ENCODE results near the gene PSMC5.
"Not testable (repeated sequence)": the region's sequence is repeated elsewhere in the genome, so short reads cannot be mapped to it uniquely, and the experiment has no call there.

The PSMC5 gene

DNA sequence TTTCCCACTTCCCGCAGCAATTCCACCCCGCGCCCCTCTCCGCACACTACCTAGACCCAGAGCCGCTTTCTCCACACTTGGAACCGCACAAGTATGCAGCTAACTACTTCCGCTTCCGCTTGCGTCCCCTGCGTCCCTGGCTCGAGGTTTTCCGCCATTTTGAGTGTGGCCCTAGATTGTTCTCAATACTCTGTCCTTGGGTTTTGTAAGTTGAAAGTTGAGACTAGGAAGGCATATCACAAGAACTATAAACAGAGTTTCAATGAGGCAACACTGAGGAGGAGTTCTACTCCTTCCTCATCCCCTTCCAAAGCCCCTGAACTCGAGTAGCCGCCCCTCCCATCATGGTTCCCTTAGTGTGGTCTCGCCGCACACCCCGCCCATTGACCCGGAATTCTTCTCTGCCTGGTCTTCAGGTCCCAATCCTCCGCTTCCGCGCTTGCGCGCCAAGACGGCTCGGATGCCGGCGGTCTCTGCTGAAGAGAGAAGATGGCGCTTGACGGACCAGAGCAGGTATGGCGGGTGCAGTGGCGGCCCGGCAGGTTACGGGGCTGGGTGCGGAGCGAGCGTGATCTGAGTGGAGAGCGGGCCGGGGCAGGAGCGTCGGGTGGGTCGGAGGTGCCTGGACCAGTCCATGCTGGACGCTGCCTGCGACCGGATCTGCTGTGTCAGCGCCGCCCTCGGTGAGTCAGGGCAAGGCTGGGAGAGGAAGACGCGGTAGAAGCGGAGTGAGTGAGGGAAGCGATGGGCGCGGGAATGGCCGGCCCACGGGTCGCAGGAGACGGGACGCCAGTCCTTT lies at the start of gene PSMC5, which contains the start of gene FTSJ3:
Gene PSMC5 (plus strand): TSS at position 430 of the 799 bp plus-strand sequence. CDS start 60 bp downstream, at position 490.
Gene FTSJ3 (minus strand): TSS at position 662 of the 799 bp plus-strand sequence. CDS start 761 bp downstream, outside the sequence.
- DNase-seq (ENCODE audit: low read depth), result peak; percentile 82

DNA sequence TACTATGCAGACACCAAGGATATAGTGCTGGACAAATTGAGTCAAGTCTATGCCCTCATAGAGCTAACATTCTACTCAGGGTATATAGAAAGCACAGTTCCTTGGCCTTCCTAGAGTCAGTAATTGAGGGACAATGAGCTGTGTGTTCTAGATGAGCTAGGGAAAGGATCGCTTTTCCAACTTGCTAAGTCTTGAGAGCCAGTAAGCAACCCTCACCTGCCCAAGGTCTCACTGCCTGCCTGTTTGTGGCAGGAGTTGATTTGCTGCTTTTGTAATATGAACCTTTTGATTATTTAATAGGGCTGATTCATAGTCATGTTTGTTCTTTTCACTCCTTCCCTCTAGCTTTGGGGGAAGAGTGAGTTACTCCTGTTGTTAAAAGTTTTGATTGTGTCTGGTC lies 46.7 kb upstream of the PSMC5 start:
- DNase-seq (ENCODE audit: low read depth), result no peak

- no peak for DNase-seq (ENCODE audit: low read depth)
Observed at GRCh38 chr17:63780928-63781327, 46.3 kb upstream of the PSMC5 start.

GRCh38 chr17:63783522-63783921 lies 43.7 kb upstream of the PSMC5 start:
- no peak for DNase-seq (ENCODE audit: low read depth)

DNA sequence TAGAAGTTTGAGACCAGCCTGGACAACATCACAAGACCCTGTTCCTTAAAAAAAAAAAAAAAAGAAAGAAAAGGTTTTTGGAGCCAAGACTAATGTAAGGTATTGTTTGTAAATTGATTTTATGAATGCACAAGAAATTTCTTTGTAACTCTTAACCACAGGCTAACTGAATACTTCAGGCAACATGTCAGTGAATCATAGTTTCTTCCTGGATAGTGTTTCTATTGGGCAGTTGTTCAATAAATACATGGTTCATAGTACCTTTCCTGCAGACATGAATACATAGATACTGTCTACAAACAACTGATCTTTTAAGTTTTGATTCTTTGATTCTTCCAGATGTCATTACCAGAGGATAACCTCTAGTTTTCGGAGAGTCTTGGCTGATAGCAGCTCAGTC lies 41.7 kb upstream of the PSMC5 start:
- DNase-seq (ENCODE audit: low read depth), result no peak

GRCh38 chr17:63786117-63786516 lies 41.1 kb upstream of the PSMC5 start:
- DNase-seq (ENCODE audit: low read depth), result no peak

DNA sequence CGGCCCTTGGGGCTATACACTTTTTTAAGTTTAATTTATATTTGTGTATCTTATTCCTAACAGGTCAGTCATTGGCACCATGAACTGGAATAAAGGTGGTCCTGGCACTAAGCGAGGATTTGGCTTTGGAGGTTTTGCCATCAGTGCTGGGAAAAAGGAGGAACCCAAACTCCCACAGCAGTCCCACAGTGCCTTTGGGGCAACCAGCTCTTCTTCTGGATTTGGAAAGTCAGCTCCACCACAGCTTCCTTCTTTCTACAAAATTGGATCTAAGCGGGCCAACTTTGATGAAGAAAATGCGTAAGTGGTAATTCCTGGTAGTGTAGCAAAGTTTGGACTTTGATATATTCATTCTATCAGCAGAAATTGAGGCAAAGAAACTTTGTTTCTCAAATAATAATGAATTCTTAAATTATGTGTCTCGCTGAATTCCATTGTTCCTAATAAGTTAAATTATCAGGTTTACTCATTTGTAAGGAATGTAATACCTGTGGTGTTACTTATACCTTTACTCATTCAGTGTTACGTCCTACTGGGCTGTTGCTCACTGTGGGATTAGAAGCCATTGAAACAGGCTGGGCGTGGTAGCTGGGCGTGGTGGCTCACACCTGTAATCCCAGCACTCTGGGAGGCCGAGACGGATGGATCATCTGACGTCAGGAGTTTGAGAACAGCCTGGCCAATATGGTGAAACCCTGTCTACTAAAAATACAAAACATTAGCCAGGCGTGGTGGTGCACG lies 40.1 kb upstream of the PSMC5 start:
- DNase-seq (ENCODE audit: low read depth), result no peak

DNA sequence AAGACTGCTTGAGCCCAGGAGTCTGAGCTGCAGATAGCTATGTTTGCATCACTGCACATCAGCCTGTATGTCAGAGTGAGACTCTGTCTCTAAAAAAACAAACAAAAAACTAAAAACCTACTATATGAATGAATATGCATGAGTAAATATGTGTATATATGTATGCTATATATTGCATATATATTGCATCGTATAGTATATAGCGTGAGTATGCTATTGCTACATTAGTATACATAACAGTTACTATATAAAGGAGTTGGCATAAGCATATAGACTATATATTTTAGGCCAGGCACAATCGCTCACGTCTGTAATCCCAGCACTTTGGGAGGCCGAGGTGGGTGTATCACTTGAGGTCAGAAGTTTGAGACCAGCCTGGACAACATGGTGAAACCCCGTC lies 37.2 kb upstream of the PSMC5 start:
- DNase-seq (ENCODE audit: low read depth), result no peak

GRCh38 chr17:63792055-63792729 lies 35.0 kb upstream of the PSMC5 start:
- no peak for DNase-seq (ENCODE audit: low read depth)

- DNase-seq (ENCODE audit: low read depth), result not testable (repeated sequence)
Observed at GRCh38 chr17:63796375-63796774, 30.9 kb upstream of the PSMC5 start.

DNA sequence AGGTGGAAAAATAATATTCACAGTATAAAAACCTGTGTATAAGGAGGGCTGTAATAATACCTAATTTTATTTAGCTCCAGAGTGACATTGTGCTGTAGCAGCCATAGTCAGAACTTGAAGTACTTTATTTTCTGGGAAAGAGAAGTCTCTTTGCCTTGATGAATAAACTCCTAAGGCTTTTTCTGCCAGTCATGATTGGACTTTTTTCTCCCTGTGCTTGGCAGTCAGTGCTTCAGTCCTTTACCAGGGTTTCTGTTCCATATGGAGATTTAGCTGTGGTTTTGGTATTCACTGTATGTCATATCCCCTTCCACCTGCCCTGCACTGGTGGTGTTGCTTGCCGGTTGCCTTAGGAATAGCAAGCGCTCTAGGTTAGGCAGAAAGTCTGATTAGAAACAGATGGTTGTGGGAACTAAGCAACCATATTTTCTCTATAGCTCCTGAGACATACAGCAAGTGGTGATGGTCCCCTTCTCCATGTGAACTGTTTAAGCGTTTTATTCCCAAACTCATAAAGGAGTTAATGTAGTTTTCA lies 28.6 kb upstream of the PSMC5 start:
- DNase-seq (ENCODE audit: low read depth), result no peak

DNA sequence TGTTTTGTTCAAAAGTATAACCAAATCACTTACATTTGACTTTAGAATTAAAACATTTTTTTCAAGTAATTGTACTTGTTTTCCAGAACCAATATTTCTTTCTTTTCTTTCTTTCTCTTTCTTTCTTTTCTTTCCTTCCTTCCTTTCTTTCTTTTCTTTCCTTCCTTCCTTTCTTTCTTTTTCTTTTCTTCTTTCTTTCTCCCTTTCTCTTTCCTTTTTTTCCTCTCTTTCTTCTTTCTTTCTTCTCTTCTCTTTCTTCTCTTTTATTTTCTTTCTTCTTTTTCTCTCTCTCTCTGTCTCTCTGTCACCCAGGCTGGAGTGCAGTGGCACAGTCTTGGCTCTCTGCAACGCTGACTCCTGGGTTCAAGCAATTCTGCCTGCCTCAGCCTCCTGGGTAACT lies 26.4 kb upstream of the PSMC5 start:
- no peak for DNase-seq (ENCODE audit: low read depth)

DNA sequence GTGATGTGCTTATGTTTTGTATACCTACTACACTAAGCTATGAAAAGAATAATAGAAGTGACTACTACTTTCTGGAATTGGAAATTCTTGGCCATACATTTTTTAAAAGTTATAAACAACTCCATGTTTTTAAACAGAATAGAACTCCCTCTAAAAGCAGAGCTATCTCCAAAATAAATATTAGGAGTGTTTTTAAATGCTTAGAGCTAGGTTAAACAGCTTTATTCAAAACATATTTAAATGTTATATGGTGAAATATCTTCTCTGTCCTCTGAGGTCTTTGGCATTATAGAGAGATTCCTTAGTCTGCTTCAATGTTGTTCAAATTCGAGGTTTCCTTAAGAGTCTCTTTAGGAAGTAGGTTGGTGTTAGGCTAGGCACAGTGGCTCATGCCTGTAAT lies 22.9 kb upstream of the PSMC5 start:
- DNase-seq (ENCODE audit: low read depth), result no peak

DNA sequence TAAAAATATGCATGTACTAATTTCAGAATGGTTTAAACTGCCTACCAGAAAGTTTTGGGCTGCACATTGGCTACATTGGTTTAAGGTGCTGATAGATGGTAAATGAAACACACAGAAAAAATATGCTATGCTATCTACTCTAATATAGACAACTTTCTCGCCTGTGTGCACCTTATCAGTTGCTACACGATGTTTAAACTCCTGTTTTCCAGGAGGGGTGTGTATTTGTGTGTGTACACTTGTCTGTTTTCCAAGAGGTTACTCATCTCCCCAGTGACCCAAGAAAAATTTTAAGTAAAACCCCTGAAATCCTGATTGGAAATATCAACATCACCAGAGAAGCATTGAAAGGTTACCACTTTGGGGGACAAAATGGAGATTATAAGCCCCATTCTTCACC lies 21.6 kb upstream of the PSMC5 start:
- no peak for DNase-seq (ENCODE audit: low read depth)

DNA sequence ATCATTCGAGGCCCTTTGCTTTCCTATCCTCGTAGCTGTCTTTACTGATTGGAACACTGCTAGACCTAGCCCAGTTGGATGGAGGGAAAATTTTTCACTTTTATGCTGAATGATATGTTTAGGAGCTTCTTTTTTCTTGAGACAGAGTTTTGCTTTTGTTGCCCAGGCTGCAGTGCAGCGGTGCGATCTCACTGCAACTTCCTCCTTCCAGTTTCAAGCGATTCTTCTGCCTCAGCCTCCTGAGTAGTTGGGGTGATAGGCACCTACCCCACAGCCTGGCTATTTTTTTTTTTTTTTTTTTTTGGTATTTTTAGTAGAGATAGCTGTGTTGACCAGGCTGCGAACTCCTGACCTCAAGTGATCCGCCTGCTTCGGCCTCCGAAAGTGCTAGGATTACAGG lies 17.3 kb upstream of the PSMC5 start:
- no peak for DNase-seq (ENCODE audit: low read depth)

DNA sequence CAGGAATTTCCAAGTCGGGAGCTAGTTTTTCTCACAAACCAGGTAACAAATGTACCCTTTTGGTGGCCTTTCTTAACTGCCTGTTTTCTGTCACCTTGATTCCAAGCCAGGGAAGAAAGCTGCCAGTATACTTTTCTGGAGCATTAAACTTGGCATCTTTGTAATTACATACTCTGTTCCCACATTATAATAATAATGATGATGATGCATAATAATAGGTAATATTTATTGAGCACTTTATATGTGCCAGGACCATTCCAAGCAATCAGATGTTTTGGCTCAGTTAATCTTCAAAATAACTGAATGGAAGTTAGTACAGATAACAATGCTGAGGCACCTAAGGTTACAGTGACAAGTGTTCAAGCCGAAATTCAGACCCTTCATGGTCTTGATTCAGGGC lies 11.1 kb upstream of the PSMC5 start:
- no peak for DNase-seq (ENCODE audit: low read depth)

DNA sequence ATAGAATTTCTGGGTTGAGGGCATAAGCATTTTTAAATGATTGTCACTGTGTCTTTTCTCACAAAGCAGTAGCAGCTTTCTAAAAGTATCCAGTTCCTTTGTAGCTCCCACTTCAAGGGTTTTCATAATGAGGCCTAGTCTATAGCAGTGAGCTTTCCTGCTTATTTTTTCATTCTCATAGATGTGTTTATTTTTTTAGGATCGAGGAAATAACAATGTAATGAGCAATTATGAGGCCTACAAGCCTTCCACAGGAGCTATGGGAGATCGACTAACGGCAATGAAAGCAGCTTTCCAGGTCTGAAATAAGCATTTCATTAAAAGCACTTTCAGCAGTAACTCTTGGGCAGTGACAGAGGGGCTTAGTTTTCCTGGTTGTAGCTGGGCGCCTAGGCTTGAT lies 10.6 kb upstream of the PSMC5 start:
- DNase-seq (ENCODE audit: low read depth), result no peak

DNA sequence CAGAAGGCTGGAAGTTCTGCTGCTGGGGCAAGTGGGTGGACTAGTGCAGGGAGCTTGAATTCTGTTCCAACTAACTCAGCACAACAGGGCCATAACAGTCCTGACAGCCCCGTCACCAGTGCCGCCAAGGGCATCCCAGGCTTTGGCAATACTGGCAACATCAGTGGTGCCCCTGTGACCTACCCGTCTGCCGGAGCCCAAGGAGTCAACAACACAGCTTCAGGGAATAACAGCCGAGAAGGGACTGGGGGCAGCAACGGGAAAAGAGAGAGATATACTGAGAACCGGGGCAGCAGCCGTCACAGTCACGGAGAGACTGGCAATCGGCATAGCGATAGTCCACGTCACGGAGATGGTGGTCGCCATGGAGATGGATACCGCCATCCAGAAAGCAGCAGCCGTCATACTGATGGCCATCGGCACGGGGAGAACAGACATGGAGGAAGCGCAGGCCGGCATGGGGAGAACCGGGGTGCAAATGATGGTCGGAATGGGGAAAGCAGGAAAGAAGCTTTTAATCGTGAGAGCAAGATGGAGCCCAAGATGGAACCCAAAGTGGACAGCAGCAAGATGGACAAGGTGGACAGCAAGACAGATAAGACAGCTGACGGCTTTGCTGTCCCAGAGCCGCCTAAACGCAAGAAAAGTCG lies 9.4 kb upstream of the PSMC5 start:
- no peak for DNase-seq (ENCODE audit: low read depth)

GRCh38 chr17:63819131-63819530 lies 8.1 kb upstream of the PSMC5 start:
- DNase-seq (ENCODE audit: low read depth), result no peak

- DNase-seq (ENCODE audit: low read depth), result no peak
Observed at GRCh38 chr17:63819585-63820537, 7.4 kb upstream of the PSMC5 start.

All from GM04503 (cell line).